Measurements from ENCODE around the gene SETBP1. TPM values are rescaled to one million over a fixed set of nuclear protein-coding genes. Genes with fewer than 3 reads are reported as not detected.

The SETBP1 gene
- total and polyA plus RNA-seq, 2 of the 4 experiments (the other 2 are of a cell fraction), result 0.19 to 0.36 TPM

DNA sequence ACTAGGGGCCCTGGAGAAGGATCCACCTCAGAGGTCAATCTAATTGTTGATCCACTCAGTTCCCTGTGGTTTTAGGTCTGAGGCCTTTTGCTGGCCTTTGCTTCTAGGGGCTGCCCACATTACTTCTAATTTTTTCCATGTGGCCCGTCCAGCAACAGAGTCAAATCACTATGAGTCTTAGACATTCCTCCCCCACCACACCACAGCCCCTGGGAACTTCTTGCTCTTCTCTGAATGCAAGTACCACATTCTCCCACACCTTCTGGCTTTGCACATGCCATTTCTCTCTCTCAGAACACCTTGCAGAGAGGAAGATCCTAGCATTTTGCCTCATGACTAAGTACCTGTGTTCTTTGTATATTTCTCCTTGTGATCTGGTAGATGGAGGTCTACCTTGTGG is 286.9 kb downstream of the SETBP1 start:
- Histone ChIP-seq H3K9me3 (ENCODE audit: control insufficient read depth, insufficient read depth, low read length) (no peaks in the 10 kb centered on the region), H3K4me1 (ENCODE audit: control insufficient read depth, insufficient read depth, low read length) (no peaks in the 10 kb centered on the region), H4K20me1 (ENCODE audit: insufficient read depth, low read length) (no peaks in the 10 kb centered on the region), H3K27me3 (ENCODE audit: control insufficient read depth, insufficient read depth, low read length) (no peaks in the 10 kb centered on the region), H4K5ac (ENCODE audit: low read depth, low read length) (no peak overlapping the region), H3K79me1 (ENCODE audit: low read depth in 1 of 2, low read length in 2 of 2) (no peaks in the 10 kb centered on the region), H2AK9ac (replicated peaks; ENCODE audit: low read depth, low read length, poor library complexity) (no peak overlapping the region), H3K4me2 (ENCODE audit: low read depth, low read length) (no peak overlapping the region), H3K56ac (ENCODE audit: extremely low read depth, insufficient read depth, low read length) (no peak overlapping the region), H4K8ac (ENCODE audit: low read depth in 2 of 2, low read length in 2 of 2) (no peak overlapping the region), H3K27ac (ENCODE audit: insufficient read depth, low read length) (no peak overlapping the region), H2BK120ac (ENCODE audit: low read depth, low read length) (no peak overlapping the region), H2BK20ac (ENCODE audit: low read depth, low read length) (no peak overlapping the region), H3K4me3 (ENCODE audit: insufficient read depth, low read depth, low read length) (no peak overlapping the region), H3K36me3 (ENCODE audit: control insufficient read depth, insufficient read depth, low read length) (no peaks in the 10 kb centered on the region), H3K4ac (ENCODE audit: low read depth, low read length) (no peak overlapping the region), H3K9ac (ENCODE audit: low read depth, low read length) (no peak overlapping the region), H3K9me1 (ENCODE audit: insufficient read depth, low read length) (no peaks in the 10 kb centered on the region), H2BK5ac (ENCODE audit: low read depth, low read length, poor library complexity, severe bottlenecking) (no peak overlapping the region), H4K91ac (ENCODE audit: insufficient read depth, low read depth, low read length) (no peak overlapping the region), H3K23ac (ENCODE audit: low read depth, low read length) (no peak overlapping the region), H2AFZ (replicated peaks; ENCODE audit: low read length, poor library complexity) (no peak overlapping the region), H2AK5ac (ENCODE audit: low read depth, low read length) (no peak overlapping the region), H3K18ac (ENCODE audit: low read depth, low read length) (no peak overlapping the region), H2BK15ac (ENCODE audit: low read depth, low read length) (no peak overlapping the region), H3K14ac (replicated peaks; ENCODE audit: low read depth, low read length) (no peak overlapping the region)
- no TSS peak for BruUV-seq (replicated peaks)
- CTCF ChIA-PET, result no interaction called here
- intact Hi-C loops (cut with micrococcal nuclease) (no loop called here), in situ Hi-C loops (cut with MboI; ENCODE audit: low sequenced_read_pairs) (no loop called here), dilution Hi-C loops (cut with HindIII; ENCODE audit: low sequenced_read_pairs, unreplicated experiment) (no loop called here)
- ATAC-seq (ENCODE audit: low read depth) (no peak), DNase-seq (no peak)
- 67% methylated on average over 1 of the region's 1 CpG; no CpG with 5 or more reads in 1 of the 2 experiments for WGBS, 2 experiments (ENCODE audit: extremely low coverage in 2 of 2, insufficient read length in 1 of 2)
- TF ChIP-seq NFE2L2 (IDR thresholded peaks at IDR 0.05; ENCODE audit: low read depth, low read length) (no peak), MAZ (IDR thresholded peaks at IDR 0.05; ENCODE audit: borderline replicate concordance, low read depth, low read length) (no peak), SMC3 (IDR thresholded peaks at IDR 0.05; ENCODE audit: low read depth, low read length) (no peak)
- TF ChIP-seq, protein P1, sequence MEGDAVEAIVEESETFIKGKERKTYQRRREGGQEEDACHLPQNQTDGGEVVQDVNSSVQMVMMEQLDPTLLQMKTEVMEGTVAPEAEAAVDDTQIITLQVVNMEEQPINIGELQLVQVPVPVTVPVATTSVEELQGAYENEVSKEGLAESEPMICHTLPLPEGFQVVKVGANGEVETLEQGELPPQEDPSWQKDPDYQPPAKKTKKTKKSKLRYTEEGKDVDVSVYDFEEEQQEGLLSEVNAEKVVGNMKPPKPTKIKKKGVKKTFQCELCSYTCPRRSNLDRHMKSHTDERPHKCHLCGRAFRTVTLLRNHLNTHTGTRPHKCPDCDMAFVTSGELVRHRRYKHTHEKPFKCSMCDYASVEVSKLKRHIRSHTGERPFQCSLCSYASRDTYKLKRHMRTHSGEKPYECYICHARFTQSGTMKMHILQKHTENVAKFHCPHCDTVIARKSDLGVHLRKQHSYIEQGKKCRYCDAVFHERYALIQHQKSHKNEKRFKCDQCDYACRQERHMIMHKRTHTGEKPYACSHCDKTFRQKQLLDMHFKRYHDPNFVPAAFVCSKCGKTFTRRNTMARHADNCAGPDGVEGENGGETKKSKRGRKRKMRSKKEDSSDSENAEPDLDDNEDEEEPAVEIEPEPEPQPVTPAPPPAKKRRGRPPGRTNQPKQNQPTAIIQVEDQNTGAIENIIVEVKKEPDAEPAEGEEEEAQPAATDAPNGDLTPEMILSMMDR (conservative IDR thresholded peaks at IDR 0.05; ENCODE audit: low read depth, low read length), result no peak
- POLR2A ChIA-PET (ENCODE audit: unreplicated experiment), result no interaction called here

Measured in IMR-90 (cell line).